RPMI7951 (cell line): ENCODE measurements around the gene PCLAF. TPM values are rescaled to one million over a fixed set of nuclear protein-coding genes. Genes with fewer than 3 reads are reported as not detected.
"Not testable (repeated sequence)": the region's sequence is repeated elsewhere in the genome, so short reads cannot be mapped to it uniquely, and the experiment has no call there.

Experiments
- DNase-seq: peaks from one replicate; pipeline ENCODE4 v3.0.0-alpha.2; 2012; ENCODE audit warnings: low read depth
- total RNA-seq: library from RNA; depleted of rRNA; stranded (reverse); fragments of >200 nt; shearing (Covaris generic); gene quantifications from 2 replicates; pipeline ENCODE4 v1.2.3, GENCODE V29; 2014

The PCLAF gene
- total RNA-seq, 1 experiment from 2014 or later: 229 TPM

GRCh38 chr15:64369078-64369607 is 12.1 kb downstream of the PCLAF start:
- no peak for DNase-seq

GRCh38 chr15:64361259-64361658 is 20.0 kb downstream of the PCLAF start:
- no peak for DNase-seq

- no peak for DNase-seq
Observed at GRCh38 chr15:64356710-64357040, 24.6 kb downstream of the PCLAF start.

- peak; percentile 98 for DNase-seq
Observed at GRCh38 chr15:64355944-64356709, 25.1 kb downstream of the PCLAF start, which contains the start of gene CSNK1G1. Gene CSNK1G1, minus strand, starts transcription at chr15:64356173. Its CDS starts 55,674 bp downstream, at chr15:64300499.

- DNase-seq: peak; percentile 9
Observed at GRCh38 chr15:64355348-64355943, 25.8 kb downstream of the PCLAF start.

- DNase-seq: no peak
Observed at GRCh38 chr15:64354688-64355344, 26.4 kb downstream of the PCLAF start.

- DNase-seq: peak; percentile 9
Observed at GRCh38 chr15:64351265-64351664, 30.0 kb downstream of the PCLAF start.

- DNase-seq: peak; percentile 9
Observed at GRCh38 chr15:64349375-64349774, 31.9 kb downstream of the PCLAF start.

- DNase-seq: peak; percentile 79
Observed at GRCh38 chr15:64348455-64348854, 32.8 kb downstream of the PCLAF start.

- not testable (repeated sequence) for DNase-seq
Observed at GRCh38 chr15:64346242-64346641, 35.0 kb downstream of the PCLAF start.

GRCh38 chr15:64344651-64345294 is 36.5 kb downstream of the PCLAF start:
- peak; percentile 28 for DNase-seq

- no peak for DNase-seq
Observed at GRCh38 chr15:64343841-64344240, 37.4 kb downstream of the PCLAF start.

- peak; percentile 8 for DNase-seq
Observed at GRCh38 chr15:64343222-64343621, 38.0 kb downstream of the PCLAF start.

GRCh38 chr15:64341961-64342360 is 39.3 kb downstream of the PCLAF start:
- no peak for DNase-seq

- no peak for DNase-seq
Observed at GRCh38 chr15:64340355-64340754, 40.9 kb downstream of the PCLAF start.

GRCh38 chr15:64337761-64338160 is 43.5 kb downstream of the PCLAF start:
- no peak for DNase-seq

- peak; percentile 7 for DNase-seq
Observed at GRCh38 chr15:64333986-64334929, 47.0 kb downstream of the PCLAF start.

GRCh38 chr15:64333516-64333915 is 47.7 kb downstream of the PCLAF start:
- DNase-seq: no peak

- not testable (repeated sequence) for DNase-seq
Observed at GRCh38 chr15:64331668-64332067, 49.6 kb downstream of the PCLAF start.

GRCh38 chr15:64326975-64327374 is 54.3 kb downstream of the PCLAF start:
- DNase-seq: not testable (repeated sequence)

GRCh38 chr15:64326458-64326857 is 54.8 kb downstream of the PCLAF start:
- DNase-seq: not testable (repeated sequence)
